ENCODE data around the gene ANTXR1.

ANTXR1 gene

GRCh38 chr2:69073928-69074570, 61.1 kb downstream of the ANTXR1 start:
- no peak for DNase-seq (ENCODE audit: low spot score)

- no peak for DNase-seq (ENCODE audit: low spot score)
Observed at GRCh38 chr2:69074918-69075317, 61.9 kb downstream of the ANTXR1 start.

GRCh38 chr2:69075486-69075885, 62.5 kb downstream of the ANTXR1 start:
- DNase-seq (ENCODE audit: low spot score): no peak

DNA sequence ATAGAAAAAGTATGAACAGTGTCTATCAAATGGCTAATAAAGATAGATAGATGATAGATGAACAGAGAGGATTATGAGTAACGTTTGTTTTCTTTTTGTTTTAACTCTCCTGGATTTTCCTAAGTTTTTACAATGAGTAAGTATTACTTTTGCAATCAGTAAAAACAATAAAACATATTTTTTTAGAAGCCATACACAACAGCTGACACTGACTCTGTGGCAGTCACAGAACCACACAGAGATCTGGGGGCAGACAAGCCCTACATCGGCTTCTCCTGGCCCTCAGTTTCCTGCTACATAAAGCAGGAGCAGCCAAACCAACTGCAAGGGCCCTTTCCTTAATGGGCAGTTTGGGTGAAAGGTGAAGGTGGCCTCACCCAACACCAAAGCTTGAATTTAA, 63.6 kb downstream of the ANTXR1 start:
- no peak for DNase-seq (ENCODE audit: low spot score)

DNA sequence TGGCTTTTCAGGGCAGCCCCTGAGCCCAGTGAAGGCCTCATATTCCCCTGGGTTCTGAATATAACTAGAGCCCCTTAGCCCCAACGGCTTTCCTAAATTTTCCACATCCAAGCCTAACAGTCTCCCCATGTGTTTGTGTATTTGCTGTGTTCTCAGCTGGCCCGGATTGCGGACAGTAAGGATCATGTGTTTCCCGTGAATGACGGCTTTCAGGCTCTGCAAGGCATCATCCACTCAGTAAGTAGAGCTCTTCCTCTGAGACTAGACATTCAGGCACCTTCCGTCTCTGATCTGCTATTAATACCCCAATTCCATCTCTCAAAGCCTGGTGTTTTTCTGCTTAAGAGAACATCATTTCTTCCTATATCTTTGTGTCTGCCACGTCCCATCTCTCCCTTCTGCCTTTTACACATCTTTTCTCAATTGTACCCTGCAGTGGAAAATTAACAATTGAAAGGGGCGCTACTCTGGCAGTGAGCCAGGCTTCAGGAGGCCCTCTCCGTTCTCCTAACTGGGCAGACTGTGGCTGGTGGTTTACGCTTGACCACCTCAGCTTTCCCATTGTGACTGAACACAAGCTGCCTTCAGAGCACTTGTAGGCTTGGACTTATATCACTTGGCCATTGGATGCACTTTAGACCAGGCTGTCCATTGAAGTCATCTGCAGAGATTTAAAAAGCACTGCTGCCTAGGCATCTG, 64.4 kb downstream of the ANTXR1 start:
- no peak for DNase-seq (ENCODE audit: low spot score)

DNA sequence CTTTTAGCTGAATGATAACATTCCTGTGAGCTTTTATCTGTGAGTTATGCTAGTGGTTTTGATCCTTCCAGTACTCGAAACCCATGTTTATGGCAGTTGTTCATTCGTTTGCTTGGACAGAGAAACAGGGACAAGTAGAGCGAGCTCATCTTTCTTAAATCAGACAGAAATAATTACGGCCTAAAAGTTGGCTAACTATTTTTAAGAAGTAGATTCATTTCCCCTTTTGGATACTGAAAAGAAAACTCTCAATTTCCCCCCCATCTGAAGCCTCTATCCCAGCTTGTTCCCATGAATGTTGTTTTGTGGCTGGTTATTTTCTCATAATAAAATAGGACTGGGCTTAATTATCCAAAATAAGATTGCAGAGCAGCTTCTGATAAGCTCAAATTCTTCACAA, 67.1 kb downstream of the ANTXR1 start:
- no peak for DNase-seq (ENCODE audit: low spot score)

DNA sequence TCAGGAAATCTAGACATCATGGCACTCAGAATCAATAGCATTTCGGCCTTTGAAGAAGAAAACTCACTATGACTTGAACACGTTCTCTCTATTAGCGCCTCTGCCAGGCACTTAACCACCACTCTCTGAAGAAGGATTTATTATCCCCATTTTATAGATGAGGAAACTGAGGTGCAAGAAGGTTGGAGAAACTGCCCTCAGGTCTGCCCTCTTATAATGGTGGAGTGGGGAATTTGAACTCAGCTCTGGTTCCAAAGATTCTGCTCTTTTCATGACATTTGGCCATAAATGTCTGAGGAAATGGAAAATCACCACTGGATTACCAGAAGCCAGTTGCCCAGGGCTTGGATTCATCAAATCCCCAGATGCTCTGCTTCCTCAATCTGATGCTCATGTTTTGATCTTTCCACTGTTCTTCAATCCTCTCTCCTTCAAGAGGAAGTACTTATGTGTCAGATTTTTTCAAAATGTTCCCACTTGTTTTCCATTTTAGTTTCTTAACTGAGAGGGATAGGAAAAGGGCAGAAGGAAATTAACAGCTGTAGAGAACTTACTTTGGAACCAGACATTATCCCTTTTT, 68.1 kb downstream of the ANTXR1 start:
- DNase-seq (ENCODE audit: low spot score): no peak

GRCh38 chr2:69081757-69082156, 68.8 kb downstream of the ANTXR1 start:
- no peak for DNase-seq (ENCODE audit: low spot score)

DNA sequence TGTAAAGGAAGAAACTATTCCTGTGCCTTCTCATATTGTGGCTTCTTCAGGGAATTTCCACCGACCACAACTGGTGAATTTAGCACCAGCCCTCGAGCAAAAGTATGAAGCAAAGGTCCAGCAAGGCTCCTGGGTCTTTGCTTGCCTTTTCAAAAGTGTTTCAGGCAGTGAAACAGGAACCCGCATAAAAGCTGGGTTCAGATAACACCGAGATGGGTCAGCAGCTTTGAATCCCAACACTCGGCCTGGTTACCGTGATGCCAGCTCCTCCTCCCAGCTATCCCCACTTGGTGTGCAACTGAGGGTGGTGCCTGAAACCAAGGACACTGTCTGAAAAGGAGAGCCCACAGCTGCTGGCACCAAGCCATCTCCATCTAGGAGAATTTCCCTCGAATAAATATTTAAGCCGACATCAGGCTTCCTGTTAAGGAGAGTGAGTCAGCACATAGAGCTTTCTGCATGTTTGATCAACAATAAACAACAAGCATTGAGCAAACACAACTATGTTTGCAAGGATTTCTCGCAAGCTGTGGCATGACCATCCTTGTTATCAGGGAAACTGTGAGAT, 69.5 kb downstream of the ANTXR1 start:
- no peak for DNase-seq (ENCODE audit: low spot score)

DNA sequence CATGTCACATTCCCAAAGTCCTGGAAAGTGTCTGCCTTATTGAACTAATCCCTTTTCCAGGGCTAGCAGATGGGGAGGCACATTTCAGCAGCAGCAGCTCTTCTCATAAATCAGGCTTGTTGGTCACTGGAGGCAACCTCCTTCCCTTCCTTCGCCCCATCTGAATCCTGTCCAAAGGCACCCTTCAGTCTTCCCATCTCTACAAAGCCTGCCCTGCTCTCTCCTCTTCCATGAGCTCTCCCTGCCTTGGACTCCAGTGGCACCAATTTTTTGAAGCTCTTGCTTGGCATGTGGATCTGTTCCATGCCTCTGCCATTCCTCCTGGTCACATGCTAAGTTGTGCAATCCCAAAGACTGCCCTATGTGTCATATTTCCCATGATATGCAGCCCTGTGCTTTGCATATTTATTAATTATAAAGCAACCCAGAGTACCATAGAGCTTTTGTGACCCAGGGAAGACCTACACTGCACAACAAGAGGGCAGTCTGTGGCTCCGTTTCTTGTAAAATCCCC, 70.3 kb downstream of the ANTXR1 start:
- DNase-seq (ENCODE audit: low spot score): no peak

DNA sequence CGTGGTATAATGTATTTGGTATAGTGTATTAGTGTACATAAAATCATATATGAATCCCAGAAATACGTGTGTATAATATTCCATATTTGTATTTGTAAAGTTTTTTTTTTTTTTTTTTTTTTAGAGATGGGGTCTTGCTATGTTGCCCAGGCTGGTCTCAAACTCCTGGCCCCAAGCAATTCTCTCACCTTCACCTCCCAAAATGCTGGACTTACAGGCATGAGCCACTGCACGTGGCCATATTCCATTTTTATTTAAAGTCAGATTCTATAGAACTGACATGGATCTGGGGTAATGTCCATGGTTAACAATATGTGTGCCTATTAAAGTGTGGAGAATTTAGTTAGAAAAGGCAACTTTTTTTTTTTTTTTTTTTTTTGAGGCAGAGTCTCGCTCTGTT, 71.5 kb downstream of the ANTXR1 start:
- DNase-seq (ENCODE audit: low spot score): no peak

- DNase-seq (ENCODE audit: low spot score): no peak
Observed at GRCh38 chr2:69086466-69086865, 73.5 kb downstream of the ANTXR1 start.

DNA sequence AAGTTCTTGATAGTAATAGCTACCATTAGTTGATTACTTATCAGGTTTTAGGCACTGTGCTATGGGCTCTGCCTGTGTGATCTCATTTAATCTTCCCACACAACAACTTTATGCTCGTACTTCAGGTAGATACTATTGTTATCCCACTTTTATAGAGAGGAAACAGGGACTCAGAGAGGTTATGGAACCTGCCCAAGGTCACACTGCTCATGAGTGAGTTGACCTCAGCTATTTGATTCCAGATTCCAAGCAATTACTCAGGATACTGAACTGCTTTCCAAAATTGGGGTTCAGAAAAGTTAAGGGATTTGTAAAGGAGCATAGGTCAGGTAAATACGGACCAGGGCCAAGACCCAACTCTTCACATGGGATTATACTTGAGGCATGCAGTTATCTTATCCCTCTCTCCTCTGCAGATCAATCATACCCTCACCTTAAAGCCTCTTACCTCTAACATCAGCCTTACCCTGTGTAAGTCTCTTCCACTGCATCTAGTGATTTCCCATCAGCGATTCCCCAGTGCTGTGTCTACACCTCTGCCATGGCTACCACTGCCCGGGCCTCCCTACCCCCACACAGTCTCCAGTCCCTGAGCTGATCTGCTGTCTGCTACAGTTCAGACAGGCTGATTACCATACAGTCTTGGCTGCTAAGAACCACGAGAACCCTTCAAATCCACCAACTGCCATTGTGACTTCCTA, 74.4 kb downstream of the ANTXR1 start:
- no peak for DNase-seq (ENCODE audit: low spot score)

- DNase-seq (ENCODE audit: low spot score): no peak
Observed at GRCh38 chr2:69087912-69088240, 74.9 kb downstream of the ANTXR1 start.

DNA sequence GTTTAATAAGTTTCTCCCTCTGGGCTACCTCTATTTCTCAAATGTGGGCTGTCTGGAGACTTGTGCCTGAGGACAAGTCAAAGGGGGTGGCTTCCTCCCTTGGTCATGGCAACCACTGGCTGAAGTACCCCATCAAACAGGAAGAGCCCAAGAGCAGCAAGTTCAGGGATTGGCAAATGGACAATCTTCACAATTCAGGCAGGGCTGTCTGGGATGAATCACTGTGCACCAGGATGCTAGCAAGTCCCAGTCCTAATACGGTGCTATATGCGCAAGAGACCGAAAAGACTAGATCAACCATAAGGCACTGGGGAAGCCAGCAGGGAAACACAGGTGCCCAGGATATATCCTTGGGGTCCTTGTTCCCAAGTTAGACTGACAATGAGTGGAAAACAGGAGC, 75.5 kb downstream of the ANTXR1 start:
- DNase-seq (ENCODE audit: low spot score): no peak

DNA sequence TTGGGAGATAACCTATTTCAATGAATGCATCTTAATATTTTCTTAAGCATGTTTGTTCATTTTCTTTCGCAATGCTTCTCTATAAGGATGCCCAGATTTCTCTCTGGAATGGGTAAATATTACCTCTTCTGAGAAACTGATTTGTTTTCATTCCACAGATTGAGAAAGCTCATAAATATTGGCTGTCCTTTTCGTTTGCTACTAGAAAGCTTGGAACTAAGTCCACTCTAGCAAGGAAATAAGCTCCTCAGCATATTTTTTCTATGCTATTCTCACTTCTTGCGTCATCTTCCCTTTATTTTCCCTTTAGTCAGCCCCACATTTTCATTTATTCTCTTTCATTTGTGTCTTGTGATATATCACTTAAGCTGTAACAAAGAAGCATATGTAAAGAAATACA, 76.3 kb downstream of the ANTXR1 start:
- no peak for DNase-seq (ENCODE audit: low spot score)

- no peak for DNase-seq (ENCODE audit: low spot score)
Observed at GRCh38 chr2:69089998-69090397, 77.0 kb downstream of the ANTXR1 start.

- DNase-seq (ENCODE audit: low spot score): no peak
Observed at GRCh38 chr2:69090820-69091219, 77.8 kb downstream of the ANTXR1 start.

GRCh38 chr2:69092857-69093256, 79.9 kb downstream of the ANTXR1 start:
- DNase-seq (ENCODE audit: low spot score): no peak

GRCh38 chr2:69095305-69095704, 82.3 kb downstream of the ANTXR1 start:
- DNase-seq (ENCODE audit: low spot score): no peak

GRCh38 chr2:69096326-69097095, 83.5 kb downstream of the ANTXR1 start:
- DNase-seq (ENCODE audit: low spot score): no peak

GRCh38 chr2:69097148-69097610, 84.2 kb downstream of the ANTXR1 start:
- DNase-seq (ENCODE audit: low spot score): no peak

All from cerebellar cortex (tissue), 1 donor.